GM21717 (cell line): ENCODE data around the gene SYNE1.

Experiments
- ATAC-seq: cut with Tn5 transposase; IDR thresholded peaks from one replicate; pipeline ENCODE4 v1.9.1; 2021; ENCODE audit warnings: mild to moderate bottlenecking, moderate library complexity; ENCODE audit not compliant: unreplicated experiment

SYNE1 gene

GRCh38 chr6:152201120-152201519 lies 436.0 kb downstream of the SYNE1 start:
- no peak for ATAC-seq

GRCh38 chr6:152195896-152196295 lies 441.3 kb downstream of the SYNE1 start:
- no peak for ATAC-seq

- ATAC-seq = no peak
Measured at GRCh38 chr6:152189736-152190135, 447.4 kb downstream of the SYNE1 start.

- no peak for ATAC-seq
Measured at GRCh38 chr6:152188011-152188410, 449.2 kb downstream of the SYNE1 start.

GRCh38 chr6:152186840-152187239 lies 450.3 kb downstream of the SYNE1 start:
- no peak for ATAC-seq

- peak; percentile 92 for ATAC-seq
Measured at GRCh38 chr6:152184917-152185574, 452.1 kb downstream of the SYNE1 start.

GRCh38 chr6:152184573-152184916 lies 452.6 kb downstream of the SYNE1 start:
- peak; percentile 26 for ATAC-seq

- ATAC-seq = no peak
Measured at GRCh38 chr6:152180601-152181000, 456.6 kb downstream of the SYNE1 start.

- no peak for ATAC-seq
Measured at GRCh38 chr6:152176268-152176667, 460.9 kb downstream of the SYNE1 start.

GRCh38 chr6:152173957-152174356 lies 463.2 kb downstream of the SYNE1 start:
- ATAC-seq = no peak

GRCh38 chr6:152173321-152173720 lies 463.8 kb downstream of the SYNE1 start:
- ATAC-seq = no peak

GRCh38 chr6:152170702-152171667 lies 466.2 kb downstream of the SYNE1 start:
- ATAC-seq = peak; percentile 96

GRCh38 chr6:152170313-152170701 lies 466.9 kb downstream of the SYNE1 start:
- ATAC-seq = no peak

- ATAC-seq = no peak
Measured at GRCh38 chr6:152167641-152168603, 469.2 kb downstream of the SYNE1 start.

- ATAC-seq = no peak
Measured at GRCh38 chr6:152166897-152167296, 470.3 kb downstream of the SYNE1 start.

GRCh38 chr6:152166497-152166896 lies 470.7 kb downstream of the SYNE1 start:
- ATAC-seq = no peak

GRCh38 chr6:152164957-152165356 lies 472.2 kb downstream of the SYNE1 start:
- no peak for ATAC-seq

GRCh38 chr6:152161501-152161900 lies 475.7 kb downstream of the SYNE1 start:
- peak; percentile 59 for ATAC-seq

- ATAC-seq = peak; percentile 97
Measured at GRCh38 chr6:152160346-152160745, 476.8 kb downstream of the SYNE1 start.

- ATAC-seq = no peak
Measured at GRCh38 chr6:152155792-152156191, 481.4 kb downstream of the SYNE1 start.
